ENCODE measurements around the gene ACTR3.

Gene ACTR3

GRCh38 chr2:113876503-113877387 lies 13.1 kb upstream of the ACTR3 start:
- DNase-seq, result no peak

GRCh38 chr2:113877711-113878598 lies 11.9 kb upstream of the ACTR3 start:
- DNase-seq, result no peak

GRCh38 chr2:113878743-113879142 lies 11.1 kb upstream of the ACTR3 start:
- no peak for DNase-seq

- DNase-seq, result no peak
Measured at GRCh38 chr2:113879457-113879856, 10.4 kb upstream of the ACTR3 start.

GRCh38 chr2:113886479-113887008 lies 3.3 kb upstream of the ACTR3 start:
- DNase-seq, result peak; percentile 91 to 94

- DNase-seq, result no peak
Measured at GRCh38 chr2:113887009-113887792, 2.7 kb upstream of the ACTR3 start.

GRCh38 chr2:113888641-113889470 lies 1.0 kb upstream of the ACTR3 start:
- no peak for DNase-seq

GRCh38 chr2:113890253-113891235 lies 655 bp downstream of the ACTR3 start:
- peak; percentile 86 for DNase-seq

- DNase-seq, result no peak
Measured at GRCh38 chr2:113891265-113891959, 1.5 kb downstream of the ACTR3 start.

- no peak for DNase-seq
Measured at GRCh38 chr2:113892004-113892710, 2.3 kb downstream of the ACTR3 start.

GRCh38 chr2:113894156-113894743 lies 4.4 kb downstream of the ACTR3 start:
- DNase-seq, result peak; percentile 96 to 97

- no peak for DNase-seq
Measured at GRCh38 chr2:113895301-113895700, 5.4 kb downstream of the ACTR3 start.

- no peak for DNase-seq
Measured at GRCh38 chr2:113895819-113896563, 6.1 kb downstream of the ACTR3 start.

GRCh38 chr2:113896791-113897190 lies 6.9 kb downstream of the ACTR3 start:
- no peak for DNase-seq

GRCh38 chr2:113898081-113898480 lies 8.2 kb downstream of the ACTR3 start:
- DNase-seq, result no peak

- DNase-seq, result no peak
Measured at GRCh38 chr2:113899166-113899565, 9.3 kb downstream of the ACTR3 start.

GRCh38 chr2:113901943-113902342 lies 12.1 kb downstream of the ACTR3 start:
- peak; percentile 81 to 86 for DNase-seq

- DNase-seq, result no peak
Measured at GRCh38 chr2:113905886-113906285, 16.0 kb downstream of the ACTR3 start.

All from AML-193 (cell line).